GM18909 (cell line): ENCODE results near the gene CCDC154.

Source experiments
- ATAC-seq: cut with Tn5 transposase; IDR thresholded peaks from one replicate; pipeline ENCODE4 v1.9.1; 2021; ENCODE audit warnings: mild to moderate bottlenecking; ENCODE audit not compliant: unreplicated experiment, poor library complexity

CCDC154 gene

DNA sequence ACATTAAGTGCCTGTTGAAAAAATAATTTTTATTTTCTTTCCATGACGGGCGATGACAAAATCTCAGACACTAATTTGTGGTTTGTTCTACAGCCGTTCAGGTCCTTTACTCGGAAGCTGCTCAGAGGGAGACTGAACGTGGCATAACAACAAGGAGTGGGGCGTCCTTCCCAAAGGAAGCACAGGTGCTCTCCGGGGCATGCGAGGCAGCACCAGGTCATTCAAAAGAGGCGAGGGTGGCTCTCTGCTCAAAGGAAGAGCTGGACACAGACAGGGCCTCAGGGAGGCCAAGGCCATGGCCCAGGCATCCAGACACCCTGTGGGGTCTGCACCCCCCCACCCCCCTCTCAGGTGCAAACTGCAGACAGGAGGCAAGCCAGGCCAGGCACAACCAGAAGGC, 46.0 kb downstream of the CCDC154 start:
- ATAC-seq = no peak

GRCh38 chr16:1397779-1398178, 46.6 kb downstream of the CCDC154 start:
- no peak for ATAC-seq

DNA sequence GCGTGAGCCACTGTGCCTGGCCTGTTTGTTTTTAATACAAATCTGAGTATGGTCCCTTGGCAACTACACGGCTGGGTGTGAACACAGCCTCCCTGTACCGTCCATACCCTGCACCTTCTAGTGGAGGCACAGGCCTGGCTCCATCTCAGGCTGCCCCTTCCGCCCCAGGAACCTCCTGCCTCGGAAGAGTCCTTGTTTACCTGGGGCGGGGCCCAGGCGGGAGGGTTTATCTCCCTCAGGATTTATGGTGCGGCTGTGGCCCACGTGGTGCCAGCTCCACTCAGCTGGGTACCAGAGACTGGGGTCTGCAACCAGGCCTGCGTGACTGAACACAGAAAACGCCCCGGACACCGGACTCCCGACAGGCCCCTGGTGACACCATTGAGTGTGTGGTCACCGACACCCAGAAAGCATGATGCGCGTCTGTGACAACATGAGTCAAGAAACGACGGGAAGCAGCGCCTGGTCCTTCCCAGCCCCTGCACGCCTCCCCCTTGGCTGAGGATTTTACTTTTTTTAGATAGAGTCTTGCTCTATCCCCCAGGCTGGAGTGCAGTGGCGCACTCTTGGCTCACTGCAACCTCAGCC, 48.8 kb downstream of the CCDC154 start:
- no peak for ATAC-seq

DNA sequence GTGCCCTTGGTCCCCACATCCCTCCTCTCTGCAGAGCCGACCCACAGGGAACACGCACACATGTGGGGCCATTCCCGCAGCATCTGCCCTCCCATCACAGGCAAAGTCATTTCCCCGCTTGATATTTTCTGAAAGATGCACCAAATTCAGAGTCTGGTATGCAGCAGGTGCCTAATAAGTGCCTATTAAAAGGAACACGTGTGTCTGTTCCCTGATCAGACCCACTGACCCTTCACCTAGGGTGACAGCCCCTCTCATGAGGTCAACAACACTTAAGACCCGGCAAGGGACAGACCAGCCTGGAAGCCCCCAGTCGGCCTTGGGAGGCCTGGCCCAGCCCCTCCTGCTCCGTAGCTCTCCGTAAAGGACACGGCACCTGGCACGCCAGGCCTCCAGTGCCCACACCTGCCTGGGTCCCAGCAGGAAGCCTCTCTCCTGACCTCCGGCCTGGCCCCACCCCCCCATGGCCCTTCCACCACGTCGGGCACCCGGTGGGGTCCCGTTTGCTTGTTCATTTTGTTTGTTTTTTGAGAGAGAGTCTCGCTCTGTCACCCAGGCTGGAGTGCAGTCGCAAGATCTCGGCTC, 49.9 kb downstream of the CCDC154 start:
- ATAC-seq = no peak

DNA sequence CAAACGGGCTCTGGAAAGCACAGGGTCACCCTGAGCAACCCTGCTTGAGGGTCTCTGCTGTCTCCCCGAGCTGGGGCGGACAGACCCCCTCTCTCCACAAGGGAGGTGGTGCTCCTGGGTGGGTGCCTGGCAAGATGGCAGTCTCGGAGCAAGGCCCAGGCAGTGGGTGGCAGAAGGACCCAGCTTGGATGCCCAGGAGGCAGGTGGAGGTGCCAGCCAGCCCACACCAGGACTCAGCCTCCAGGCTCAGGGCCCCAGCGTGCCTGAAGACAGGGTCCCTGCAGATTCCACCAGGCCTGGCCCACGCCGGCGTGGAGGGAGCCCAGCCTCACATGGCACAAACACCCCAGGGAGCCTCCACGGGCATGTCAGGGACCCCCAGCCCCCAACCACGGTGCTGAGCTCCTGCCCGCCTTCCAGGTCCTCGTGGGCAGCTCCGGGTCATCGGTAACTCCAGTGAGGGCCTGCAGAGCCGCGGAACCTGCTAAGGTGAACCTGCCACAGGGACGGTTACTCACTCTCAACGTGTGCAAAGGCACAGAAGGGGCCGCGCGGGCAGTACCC, 50.7 kb downstream of the CCDC154 start:
- no peak for ATAC-seq

- no peak for ATAC-seq
Measured at GRCh38 chr16:1392826-1393225, 51.5 kb downstream of the CCDC154 start.

DNA sequence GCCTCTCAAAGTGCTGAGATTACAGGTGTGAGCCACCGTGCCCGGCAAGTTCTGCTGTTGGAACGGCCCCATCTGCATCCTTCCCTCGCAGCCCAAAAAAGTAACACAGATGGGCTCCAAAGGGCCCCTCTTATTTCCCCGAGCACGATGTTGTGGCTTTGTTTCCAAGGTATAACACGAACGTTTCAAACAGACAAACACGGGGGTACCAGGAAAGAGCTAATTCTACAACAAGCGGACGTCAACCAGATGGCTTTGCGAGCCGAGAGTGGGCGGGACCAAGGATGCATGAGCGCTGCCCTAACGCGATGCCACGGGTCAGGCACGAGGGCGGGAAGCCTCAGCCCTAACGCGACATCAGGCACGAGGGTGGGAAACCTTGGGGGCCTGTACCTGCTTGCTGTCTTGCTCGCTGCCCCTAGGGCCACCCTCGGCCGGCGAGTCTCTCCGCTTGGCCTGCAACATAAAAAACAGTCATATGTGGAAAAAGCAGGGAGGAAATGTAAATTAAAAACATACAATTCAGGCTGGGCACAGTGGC, 54.0 kb downstream of the CCDC154 start:
- no peak for ATAC-seq

GRCh38 chr16:1389762-1390161, 54.6 kb downstream of the CCDC154 start:
- no peak for ATAC-seq

DNA sequence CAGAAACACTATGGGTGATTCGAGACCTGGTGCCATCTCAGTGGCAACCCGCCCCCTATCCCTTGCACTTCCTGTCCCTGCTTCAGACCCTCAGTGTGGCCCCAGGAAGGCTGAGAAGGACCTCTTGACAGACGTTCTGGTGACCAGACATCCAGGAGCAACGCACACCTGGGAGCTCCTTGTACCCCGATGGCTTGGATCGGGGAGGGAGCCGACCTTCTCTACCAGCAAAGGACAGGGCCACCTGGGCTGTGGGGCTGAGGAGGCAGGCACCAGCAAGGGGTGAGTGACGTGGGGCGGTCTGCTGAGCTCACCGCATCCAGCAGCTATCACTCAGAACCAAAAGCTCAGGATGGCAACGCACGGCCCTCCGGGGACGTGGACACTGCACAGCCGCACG, 57.0 kb downstream of the CCDC154 start:
- ATAC-seq = no peak

GRCh38 chr16:1385232-1385631, 59.1 kb downstream of the CCDC154 start:
- ATAC-seq = no peak
